ENCODE results near the gene LIX1L.

DNA sequence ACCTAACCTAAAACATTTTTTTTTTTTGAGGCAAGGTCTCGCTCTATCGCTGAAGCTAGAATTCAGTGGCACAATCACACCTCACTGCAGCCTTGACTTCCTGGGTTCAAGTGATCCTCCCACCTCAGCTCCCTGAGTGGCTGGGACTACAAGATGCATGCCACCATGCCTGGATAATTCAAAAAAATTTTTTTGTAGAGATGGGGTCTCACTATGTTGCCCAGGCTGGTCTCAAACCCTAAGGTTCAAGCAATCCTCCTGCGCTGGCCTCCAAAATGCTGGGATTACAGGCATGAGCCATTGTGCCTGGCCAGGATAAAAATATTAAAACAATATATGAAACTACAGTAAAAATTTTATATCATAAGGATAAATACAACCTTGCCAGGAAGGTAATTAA lies 4.9 kb downstream of the LIX1L start:
- TF ChIP-seq, protein P1, sequence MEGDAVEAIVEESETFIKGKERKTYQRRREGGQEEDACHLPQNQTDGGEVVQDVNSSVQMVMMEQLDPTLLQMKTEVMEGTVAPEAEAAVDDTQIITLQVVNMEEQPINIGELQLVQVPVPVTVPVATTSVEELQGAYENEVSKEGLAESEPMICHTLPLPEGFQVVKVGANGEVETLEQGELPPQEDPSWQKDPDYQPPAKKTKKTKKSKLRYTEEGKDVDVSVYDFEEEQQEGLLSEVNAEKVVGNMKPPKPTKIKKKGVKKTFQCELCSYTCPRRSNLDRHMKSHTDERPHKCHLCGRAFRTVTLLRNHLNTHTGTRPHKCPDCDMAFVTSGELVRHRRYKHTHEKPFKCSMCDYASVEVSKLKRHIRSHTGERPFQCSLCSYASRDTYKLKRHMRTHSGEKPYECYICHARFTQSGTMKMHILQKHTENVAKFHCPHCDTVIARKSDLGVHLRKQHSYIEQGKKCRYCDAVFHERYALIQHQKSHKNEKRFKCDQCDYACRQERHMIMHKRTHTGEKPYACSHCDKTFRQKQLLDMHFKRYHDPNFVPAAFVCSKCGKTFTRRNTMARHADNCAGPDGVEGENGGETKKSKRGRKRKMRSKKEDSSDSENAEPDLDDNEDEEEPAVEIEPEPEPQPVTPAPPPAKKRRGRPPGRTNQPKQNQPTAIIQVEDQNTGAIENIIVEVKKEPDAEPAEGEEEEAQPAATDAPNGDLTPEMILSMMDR (IDR thresholded peaks at IDR 0.05) = no peak
- no peak for TF ChIP-seq POLR2AphosphoS5 (IDR thresholded peaks at IDR 0.05)
- TF ChIP-seq POLR2A (IDR thresholded peaks at IDR 0.05) = no peak
